Glutamatergic neuron (in vitro differentiated cells): ENCODE measurements around the gene CC2D2A. TPM values are rescaled to one million over a fixed set of nuclear protein-coding genes. Genes with fewer than 3 reads are reported as not detected.

Experiments
- DNase-seq: peaks from one replicate; pipeline ENCODE4 v3.0.0; 2022
- H3K27ac Mint-ChIP-seq: one replicate; pipeline ENCODE4 v1.8.0; 2020; ENCODE audit warnings: mild to moderate bottlenecking, mixed read lengths, inconsistent platforms; ENCODE audit not compliant: unreplicated experiment
- H3K27me3 Mint-ChIP-seq: one replicate; pipeline ENCODE4 v1.8.0; 2020; ENCODE audit warnings: mild to moderate bottlenecking, moderate library complexity, mixed read lengths, inconsistent platforms; ENCODE audit not compliant: unreplicated experiment
- H3K36me3 Mint-ChIP-seq: one replicate; pipeline ENCODE4 v1.8.0; 2020; ENCODE audit warnings: mild to moderate bottlenecking, mixed read lengths, inconsistent platforms; ENCODE audit not compliant: unreplicated experiment
- H3K4me1 Mint-ChIP-seq: one replicate; pipeline ENCODE4 v1.8.0; 2020; ENCODE audit warnings: mild to moderate bottlenecking, low read depth, mixed read lengths, inconsistent platforms; ENCODE audit not compliant: unreplicated experiment
- H3K4me3 Mint-ChIP-seq: one replicate; pipeline ENCODE4 v1.8.0; 2020; ENCODE audit warnings: mild to moderate bottlenecking, mixed read lengths, inconsistent platforms; ENCODE audit not compliant: unreplicated experiment
- H3K9me3 Mint-ChIP-seq: one replicate; pipeline ENCODE4 v1.8.0; 2020; ENCODE audit warnings: mild to moderate bottlenecking, moderate library complexity, mixed read lengths, inconsistent platforms; ENCODE audit not compliant: unreplicated experiment
- CTCF ChIP-seq: fragments of 200-600 bp; sonication (generic); IDR thresholded peaks from one replicate; pipeline ENCODE4 v1.5.0; 2021; ENCODE audit not compliant: partially characterized antibody, unreplicated experiment
- total RNA-seq: library from RNA; stranded (reverse); fragmentation: NEBNext Ultra II Directional; extraction: Animal tissue kit (Norgen Biotek cat#: 25700); gene quantifications from one replicate; pipeline ENCODE4 v1.2.1, GENCODE V29; 2021; ENCODE audit not compliant: unreplicated experiment

CC2D2A gene
- total RNA-seq, 1 donor from 2014 or later = 13.3 TPM

DNA sequence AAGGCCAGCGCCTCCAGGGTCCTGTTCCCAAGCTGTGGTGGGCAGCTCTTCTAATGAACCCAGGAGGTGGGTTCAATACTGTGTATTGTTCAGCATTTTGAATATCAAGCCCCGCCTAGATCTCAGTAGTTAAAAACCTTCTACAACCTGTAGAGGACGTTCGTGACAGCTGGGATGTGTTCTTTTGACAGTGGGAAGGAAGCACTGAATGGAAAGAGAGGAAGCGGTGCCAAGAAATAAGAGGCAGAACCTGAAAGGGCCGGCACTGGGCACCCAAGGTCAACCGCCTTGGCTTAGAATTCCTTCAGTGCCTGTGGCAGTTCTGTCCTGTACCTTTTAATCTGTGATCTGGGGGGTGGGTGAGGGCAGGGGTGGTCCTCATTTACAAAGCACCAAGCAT, 73.1 kb downstream of the CC2D2A start:
- no peak overlapping the region for H3K4me3 Mint-ChIP-seq
- no peaks in the 10 kb centered on the region for H3K9me3 Mint-ChIP-seq
- H3K4me1 Mint-ChIP-seq = peaks cover 2% of the 10 kb centered on the region
- H3K27ac Mint-ChIP-seq = no peak overlapping the region
- TF ChIP-seq CTCF = no peak
- H3K36me3 Mint-ChIP-seq = no peaks in the 10 kb centered on the region
- peaks cover 2% of the 10 kb centered on the region for H3K27me3 Mint-ChIP-seq
- no peak for DNase-seq

- TF ChIP-seq CTCF = no peak
- H3K9me3 Mint-ChIP-seq = no peaks in the 10 kb centered on the region
- H3K4me1 Mint-ChIP-seq = peaks cover 2% of the 10 kb centered on the region
- H3K27ac Mint-ChIP-seq = no peak overlapping the region
- H3K4me3 Mint-ChIP-seq = no peak overlapping the region
- peaks cover 2% of the 10 kb centered on the region for H3K27me3 Mint-ChIP-seq
- H3K36me3 Mint-ChIP-seq = no peaks in the 10 kb centered on the region
- DNase-seq = no peak
Observed at GRCh38 chr4:15543537-15544247, 74.0 kb downstream of the CC2D2A start.

GRCh38 chr4:15544248-15544729, 74.6 kb downstream of the CC2D2A start:
- Mint-ChIP-seq H3K27me3 (peaks cover 2% of the 10 kb centered on the region), H3K27ac (no peak overlapping the region), H3K9me3 (no peaks in the 10 kb centered on the region), H3K4me3 (no peak overlapping the region), H3K36me3 (no peaks in the 10 kb centered on the region), H3K4me1 (peaks cover 2% of the 10 kb centered on the region)
- DNase-seq = no peak
- no peak for TF ChIP-seq CTCF

DNA sequence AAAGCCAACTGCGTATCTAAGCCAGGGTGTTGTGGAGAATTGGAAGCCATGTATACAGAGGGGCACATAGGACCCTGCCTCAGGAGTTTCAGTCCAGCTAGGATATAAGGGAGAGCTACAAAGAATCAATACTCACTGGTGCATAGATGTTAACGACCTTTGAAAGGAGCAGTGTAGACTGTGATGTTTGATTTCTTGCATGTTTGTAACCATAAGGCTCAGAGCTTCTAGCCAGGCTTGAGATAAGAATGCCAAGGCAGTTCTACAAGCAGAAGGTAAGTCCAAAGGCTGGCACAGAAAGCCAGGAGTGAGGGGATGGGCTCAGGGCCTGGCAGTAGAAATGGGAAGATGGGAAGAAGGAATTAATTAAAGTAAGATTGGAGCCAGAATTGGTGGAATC, 75.7 kb downstream of the CC2D2A start:
- DNase-seq = no peak
- H3K4me3 Mint-ChIP-seq = no peak overlapping the region
- H3K36me3 Mint-ChIP-seq = no peaks in the 10 kb centered on the region
- no peaks in the 10 kb centered on the region for H3K9me3 Mint-ChIP-seq
- H3K27ac Mint-ChIP-seq = no peak overlapping the region
- peaks cover 2% of the 10 kb centered on the region for H3K27me3 Mint-ChIP-seq
- H3K4me1 Mint-ChIP-seq = peaks cover 2% of the 10 kb centered on the region
- no peak for TF ChIP-seq CTCF

- no peak overlapping the region for H3K4me3 Mint-ChIP-seq
- H3K36me3 Mint-ChIP-seq = no peaks in the 10 kb centered on the region
- H3K4me1 Mint-ChIP-seq = peaks cover 2% of the 10 kb centered on the region
- no peak for TF ChIP-seq CTCF
- H3K9me3 Mint-ChIP-seq = no peaks in the 10 kb centered on the region
- no peak for DNase-seq
- H3K27ac Mint-ChIP-seq = no peak overlapping the region
- H3K27me3 Mint-ChIP-seq = peaks cover 2% of the 10 kb centered on the region
Observed at GRCh38 chr4:15547392-15547791, 77.7 kb downstream of the CC2D2A start.
